SK-N-SH (cell line): ENCODE data around the gene ARHGAP31. TPM values are rescaled to one million over a fixed set of nuclear protein-coding genes. Genes with fewer than 3 reads are reported as not detected.

Experiments
- CTCF ChIA-PET: fragments of 300-600, 350-600 bp; formaldehyde crosslinking; extraction: SDS; loops from one replicate; lab custom pipeline; 2021; lab: Yijun Ruan, JAX
- POLR2A ChIA-PET: fragments of 350-600 bp; sonication (Branson Sonifier 250); formaldehyde crosslinking; extraction: SDS; loops from one replicate; lab custom pipeline; 2020; ENCODE audit warnings: antibody characterized with exemption, inconsistent platforms; lab: Yijun Ruan, JAX
- DNase-seq: peaks from one replicate; pipeline ENCODE4 v3.0.0; 2012
- H2AFZ ChIP-seq: fragments of 200-600 bp; sonication (generic); 2 replicates; pipeline ENCODE4 v1.8.1; 2016; ENCODE audit warnings: antibody characterized with exemption, mild to moderate bottlenecking, low read depth
- H3F3A ChIP-seq: fragments of 200-600 bp; sonication (generic); replicated peaks from 2 replicates; pipeline ENCODE3; 2016; ENCODE audit warnings: antibody characterized with exemption, mild to moderate bottlenecking; ENCODE audit not compliant: insufficient read depth
- H3K27ac ChIP-seq, 2 experiments: fragments of 200-500 bp in 1 of 2; fragments of 200-600 bp in 1 of 2; sonication (Bioruptor generic) in 1 of 2; sonication (generic), shearing (Covaris generic) in 1 of 2; 2 replicates each; pipeline versions ENCODE4 v1.5.1 to v1.6.1; 2014 to 2016; ENCODE audit warnings: low read depth in 2 of 2, inconsistent platforms in 1 of 2, low read length in 1 of 2, mild to moderate bottlenecking in 1 of 2, mixed read lengths in 1 of 2
- H3K27me3 ChIP-seq: fragments of 200-600 bp; sonication (generic), shearing (Covaris generic); 2 replicates; pipeline ENCODE4 v1.6.1; 2016; ENCODE audit warnings: mixed run types; ENCODE audit not compliant: insufficient read depth
- H3K36me3 ChIP-seq, 2 experiments: fragments of 200-500 bp in 1 of 2; fragments of 200-600 bp in 1 of 2; sonication (Bioruptor generic) in 1 of 2; sonication (generic) in 1 of 2; replicated peaks in 1 of 2; 2 replicates each; pipeline versions ENCODE3 to v1.5.1; 2014 to 2016; ENCODE audit warnings: low read length in 1 of 2, mild to moderate bottlenecking in 1 of 2; ENCODE audit not compliant: insufficient read depth in 2 of 2, control insufficient read depth in 1 of 2
- H3K4me1 ChIP-seq, 2 experiments: fragments of 200-500 bp in 1 of 2; fragments of 200-600 bp in 1 of 2; sonication (Bioruptor generic) in 1 of 2; sonication (generic), shearing (Covaris generic) in 1 of 2; 2 replicates each; pipeline versions ENCODE4 v1.5.1 to v1.6.1; 2014 to 2016; ENCODE audit warnings: low read depth in 1 of 2, low read length in 1 of 2, mixed run types in 1 of 2; ENCODE audit not compliant: insufficient read depth in 2 of 2, control insufficient read depth in 1 of 2
- H3K4me2 ChIP-seq: fragments of 200-600 bp; sonication (generic), shearing (Covaris generic); 2 replicates; pipeline ENCODE4 v1.6.1; 2017; ENCODE audit warnings: mixed run types
- H3K4me3 ChIP-seq, 2 experiments: fragments of 200-500 bp in 1 of 2; fragments of 200-600 bp in 1 of 2; sonication (Bioruptor generic) in 1 of 2; sonication (generic), shearing (Covaris generic) in 1 of 2; 2 replicates each; pipeline versions ENCODE4 v1.5.1 to v1.8.1; 2014 to 2016; ENCODE audit warnings: low read depth in 2 of 2, inconsistent platforms in 1 of 2, low read length in 1 of 2, mild to moderate bottlenecking in 1 of 2, mixed read lengths in 1 of 2, moderate library complexity in 1 of 2
- H3K79me2 ChIP-seq: fragments of 200-600 bp; sonication (generic); 2 replicates; pipeline ENCODE4 v1.8.1; 2017; ENCODE audit warnings: mild to moderate bottlenecking; ENCODE audit not compliant: insufficient read depth
- H3K9ac ChIP-seq: fragments of 200-600 bp; sonication (generic); 2 replicates; pipeline ENCODE4 v1.6.1; 2017; ENCODE audit warnings: mixed run types
- H3K9me2 ChIP-seq: fragments of 200-600 bp; sonication (generic); 2 replicates; pipeline ENCODE4 v1.6.1; 2017; ENCODE audit warnings: mixed run types
- H3K9me3 ChIP-seq: fragments of 200-600 bp; sonication (generic); 2 replicates; pipeline ENCODE4 v1.6.1; 2017; ENCODE audit warnings: mixed run types, mild to moderate bottlenecking, moderate library complexity
- H4K20me1 ChIP-seq: fragments of 200-600 bp; sonication (generic); 2 replicates; pipeline ENCODE4 v1.6.1; 2017; ENCODE audit warnings: mild to moderate bottlenecking, mixed run types; ENCODE audit not compliant: insufficient read depth
- EZH2phosphoT487 ChIP-seq: fragments of 200-600 bp; sonication (generic); IDR thresholded peaks from 2 replicates; pipeline ENCODE4 v1.6.1; 2017; ENCODE audit warnings: low read depth, mixed run types, mild to moderate bottlenecking, antibody characterized with exemption, moderate library complexity, borderline replicate concordance
- FOSL2 ChIP-seq: IDR thresholded peaks from 2 replicates; pipeline ENCODE4 v1.4.0; 2012; ENCODE audit warnings: low read depth, mild to moderate bottlenecking, moderate library complexity, borderline replicate concordance
- FOXM1 ChIP-seq: IDR thresholded peaks from 2 replicates; pipeline ENCODE4 v1.4.0; 2012; ENCODE audit warnings: low read depth, mild to moderate bottlenecking
- GATA2 ChIP-seq: sonication (generic); formaldehyde crosslinking; IDR thresholded peaks from 2 replicates; pipeline ENCODE4 v1.5.0; 2020; ENCODE audit warnings: mild to moderate bottlenecking, missing genetic modification reagents
- IRF3 ChIP-seq: fragments of 150-350 bp; IDR thresholded peaks from 2 replicates; pipeline ENCODE4 v1.6.1; 2016; ENCODE audit warnings: mild to moderate bottlenecking, low read depth, low read length
- JUND ChIP-seq: IDR thresholded peaks from 2 replicates; pipeline ENCODE4 v1.4.0; 2012
- MEF2A ChIP-seq: IDR thresholded peaks from 2 replicates; pipeline ENCODE4 v1.4.0; 2012; ENCODE audit warnings: low read depth, borderline replicate concordance
- MXI1 ChIP-seq: IDR thresholded peaks from 2 replicates; pipeline ENCODE4 v1.6.1; 2012; ENCODE audit warnings: mild to moderate bottlenecking, low read depth, low read length, improper control_type of control experiment
- NFIC ChIP-seq: IDR thresholded peaks from 2 replicates; pipeline ENCODE4 v1.4.0; 2012; ENCODE audit warnings: borderline replicate concordance
- NRF1 ChIP-seq: IDR thresholded peaks from 2 replicates; pipeline ENCODE4 v1.6.1; 2012; ENCODE audit warnings: low read depth, mild to moderate bottlenecking, low read length
- RAD21 ChIP-seq: IDR thresholded peaks from 2 replicates; pipeline ENCODE4 v1.6.1; 2012; ENCODE audit warnings: mild to moderate bottlenecking, low read length
- RFX5 ChIP-seq: IDR thresholded peaks from 2 replicates; pipeline ENCODE4 v1.6.1; 2012; ENCODE audit warnings: mild to moderate bottlenecking, improper control_type of control experiment, low read length
- RXRA ChIP-seq: IDR thresholded peaks from 2 replicates; pipeline ENCODE4 v1.4.0; 2012; ENCODE audit warnings: low read depth, mild to moderate bottlenecking, borderline replicate concordance
- TCF12 ChIP-seq: IDR thresholded peaks from 2 replicates; pipeline ENCODE4 v1.4.0; 2012
- ZBTB33 ChIP-seq: IDR thresholded peaks from 2 replicates; pipeline ENCODE4 v1.4.0; 2012; ENCODE audit warnings: low read depth, borderline replicate concordance
- WGBS: methylation state at CpG from one replicate; pipeline ENCODE4 v1.1.6; 2017; ENCODE audit warnings: low lambda C conversion rate; 5-methylcytosine and 5-hydroxymethylcytosine counted together
- polyA plus RNA-seq, 3 experiments: library from polyadenylated mRNA; depleted of rRNA; stranded (reverse); fragments of >200 nt; gene quantifications; 2 replicates each; pipeline ENCODE4 v1.2.3, GENCODE V29; 2012

Gene ARHGAP31
- polyA plus RNA-seq, 1 of the 3 experiments (the other 2 are of a cell fraction): 4.4 TPM

GRCh38 chr3:119290613-119291012 lies 3.6 kb upstream of the ARHGAP31 start (continued):
- no peak for TF ChIP-seq MXI1
- TF ChIP-seq FOXM1: no peak
- TF ChIP-seq, all 33 proteins: peak for 0

GRCh38 chr3:119291062-119291700 lies 3.0 kb upstream of the ARHGAP31 start:
- TF ChIP-seq ZBTB33: no peak
- TF ChIP-seq GATA2: no peak
- no peak for TF ChIP-seq NRF1
- Histone ChIP-seq H3K4me1 (peaks cover 0 to 21% of the 10 kb centered on the region in 2 experiments; a peak in 2 of 4 replicates), H3K9me2 (no peaks in the 10 kb centered on the region), H3K79me2 (peaks cover 17% of the 10 kb centered on the region), H3K27me3 (no peaks in the 10 kb centered on the region), H3K4me2 (no peak overlapping the region), H3K9me3 (peaks cover 15% of the 10 kb centered on the region; the same call in 1 of the 2 replicates), H3K9ac (no peak overlapping the region), H4K20me1 (no peaks in the 10 kb centered on the region), H3K4me3 (no peak overlapping the region), H3K36me3 (no peaks in the 10 kb centered on the region), H3K27ac (no peak overlapping the region; a peak in 1 of 4 replicates), H3F3A (peaks cover 7% of the 10 kb centered on the region), H2AFZ (no peak overlapping the region)
- 84% methylated on average over 7 of the region's 7 CpGs for WGBS
- ChIA-PET POLR2A (no interaction called here), CTCF (interaction anchor here (0.7 to 1.9 kb wide), 3 partner anchors 16 to 399 kb away, joined by 5 read pairs; no protein-coding TSS in a partner anchor)
- DNase-seq: no peak

- no peak overlapping the region for H3K4me2 ChIP-seq
- CTCF ChIA-PET: interaction anchor here (0.9 to 3.5 kb wide), 7 partner anchors 9 to 397 kb away, joined by 3 to 20 read pairs (median 3); no protein-coding TSS in a partner anchor
- H3K27ac ChIP-seq: peak overlapping the region in 1 of 2 experiments; percentile 90; a peak in 2 of 4 replicates
- WGBS: 100% methylated on average over 4 of the region's 4 CpGs
- H3K4me3 ChIP-seq: no peak overlapping the region
- no peaks in the 10 kb centered on the region for H4K20me1 ChIP-seq
- peaks cover 32% of the 10 kb centered on the region for H3K79me2 ChIP-seq
- peaks cover 7% of the 10 kb centered on the region for H3F3A ChIP-seq
- no peak for DNase-seq
- no peaks in the 10 kb centered on the region for H3K9me2 ChIP-seq
- H3K36me3 ChIP-seq: peaks cover 0 to 3% of the 10 kb centered on the region in 2 experiments
- no peak overlapping the region for H3K9ac ChIP-seq
- peaks cover 12 to 36% of the 10 kb centered on the region in 2 experiments; a peak in 3 of 4 replicates for H3K4me1 ChIP-seq
- peaks cover 4% of the 10 kb centered on the region; the same call in 1 of the 2 replicates for H3K9me3 ChIP-seq
- no peak for TF ChIP-seq JUND
- TF ChIP-seq RAD21: no peak
- TF ChIP-seq TCF12: no peak
- no peak for TF ChIP-seq RFX5
- no peak for TF ChIP-seq EZH2phosphoT487
- no peak for TF ChIP-seq IRF3
- no peak for TF ChIP-seq MXI1
- TF ChIP-seq RXRA: no peak
- TF ChIP-seq FOSL2: no peak
- TF ChIP-seq MEF2A: no peak
- no peak for TF ChIP-seq NFIC
- TF ChIP-seq, all 33 proteins: peak for 0
- H3K27me3 ChIP-seq: no peaks in the 10 kb centered on the region
- no peak overlapping the region for H2AFZ ChIP-seq
- POLR2A ChIA-PET: interaction anchor here (1.0 to 3.6 kb wide), 2 partner anchors 30 to 40 kb away, joined by 3 to 44 read pairs; no protein-coding TSS in a partner anchor
These were observed 1.5 kb upstream of the ARHGAP31 start for GRCh38 chr3:119292666-119293065.
